Vagina (tissue), 2 donors: ENCODE results near the gene ONECUT3. TPM values are rescaled to one million over a fixed set of nuclear protein-coding genes. Genes with fewer than 3 reads are reported as not detected.
"Not testable (repeated sequence)": the region's sequence is repeated elsewhere in the genome, so short reads cannot be mapped to it uniquely, and the experiment has no call there.

Source experiments
- DNase-seq, 2 donors: peaks; one replicate each; pipeline ENCODE4 v3.0.0-alpha.2; 2017; ENCODE audit errors: extremely low spot score in 2 of 2
- H3K27ac ChIP-seq: fragments of 200-600 bp; sonication (generic); one replicate; pipeline ENCODE4 v1.5.1; 2019
- H3K27me3 ChIP-seq: fragments of 200-600 bp; sonication (generic); one replicate; pipeline ENCODE4 v1.5.1; 2019
- H3K36me3 ChIP-seq, 2 donors: fragments of 200-600 bp; sonication (generic); one replicate each; pipeline ENCODE4 v1.5.1; 2017 to 2019
- H3K4me1 ChIP-seq: fragments of 200-600 bp; sonication (generic); one replicate; pipeline ENCODE4 v1.5.1; 2019
- H3K4me3 ChIP-seq, 2 donors: fragments of 200-600 bp; sonication (generic); 1 replicate in 1 of 2; 2 replicates in 1 of 2; pipeline ENCODE4 v1.5.1; 2016 to 2019
- H3K9me3 ChIP-seq: fragments of 200-600 bp; sonication (generic); one replicate; pipeline ENCODE4 v1.5.1; 2019
- POLR2A ChIP-seq, 2 donors: fragments of 450-650 bp; IDR thresholded peaks; one replicate each; pipeline ENCODE4 v1.6.1; 2017; ENCODE audit warnings: antibody characterized with exemption in 2 of 2, mild to moderate bottlenecking in 2 of 2, moderate library complexity in 2 of 2
- POLR2AphosphoS5 ChIP-seq, 2 donors: sonication (generic); formaldehyde crosslinking; IDR thresholded peaks; one replicate each; pipeline ENCODE4 v1.9.0; 2017; ENCODE audit warnings: antibody characterized with exemption in 2 of 2, mild to moderate bottlenecking in 2 of 2, low read depth in 1 of 2; ENCODE audit not compliant: insufficient read depth in 1 of 2
- intact Hi-C: fragments of 100-400 bp; cut with DNase I; formaldehyde crosslinking; loops from one replicate; pipeline ENCODE4 v1.15.1; 2023
- total RNA-seq: library from RNA; depleted of rRNA; stranded (reverse); fragments of >200 nt; gene quantifications from one replicate; pipeline ENCODE4 v1.2.3, GENCODE V29; 2016
- TF ChIP-seq, protein P1 (sequence below), 3 experiments: fragments of 450-650 bp in 2 of 3; fragments of 200-600 bp in 1 of 3; sonication (generic) in 1 of 3; IDR thresholded peaks; one replicate each; pipeline ENCODE4 v1.5.1; 2017 to 2019; ENCODE audit warnings: antibody characterized with exemption in 3 of 3, mild to moderate bottlenecking in 2 of 3, moderate library complexity in 2 of 3

ONECUT3 gene
- total RNA-seq, 1 donor from 2014 or later, result not detected

- Histone ChIP-seq H3K27me3 (peaks cover 16% of the 10 kb centered on the region), H3K9me3 (no peaks in the 10 kb centered on the region), H3K4me3 (no peak overlapping the region), H3K27ac (no peak overlapping the region), H3K4me1 (peaks cover 17% of the 10 kb centered on the region), H3K36me3 (no peaks in the 10 kb centered on the region)
- TF ChIP-seq, protein P1, sequence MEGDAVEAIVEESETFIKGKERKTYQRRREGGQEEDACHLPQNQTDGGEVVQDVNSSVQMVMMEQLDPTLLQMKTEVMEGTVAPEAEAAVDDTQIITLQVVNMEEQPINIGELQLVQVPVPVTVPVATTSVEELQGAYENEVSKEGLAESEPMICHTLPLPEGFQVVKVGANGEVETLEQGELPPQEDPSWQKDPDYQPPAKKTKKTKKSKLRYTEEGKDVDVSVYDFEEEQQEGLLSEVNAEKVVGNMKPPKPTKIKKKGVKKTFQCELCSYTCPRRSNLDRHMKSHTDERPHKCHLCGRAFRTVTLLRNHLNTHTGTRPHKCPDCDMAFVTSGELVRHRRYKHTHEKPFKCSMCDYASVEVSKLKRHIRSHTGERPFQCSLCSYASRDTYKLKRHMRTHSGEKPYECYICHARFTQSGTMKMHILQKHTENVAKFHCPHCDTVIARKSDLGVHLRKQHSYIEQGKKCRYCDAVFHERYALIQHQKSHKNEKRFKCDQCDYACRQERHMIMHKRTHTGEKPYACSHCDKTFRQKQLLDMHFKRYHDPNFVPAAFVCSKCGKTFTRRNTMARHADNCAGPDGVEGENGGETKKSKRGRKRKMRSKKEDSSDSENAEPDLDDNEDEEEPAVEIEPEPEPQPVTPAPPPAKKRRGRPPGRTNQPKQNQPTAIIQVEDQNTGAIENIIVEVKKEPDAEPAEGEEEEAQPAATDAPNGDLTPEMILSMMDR (IDR thresholded peaks at IDR 0.05), result no peak
- no peak for TF ChIP-seq POLR2AphosphoS5 (IDR thresholded peaks at IDR 0.05; ENCODE audit: insufficient read depth in 1 of 2, low read depth in 1 of 2)
- no peak for TF ChIP-seq POLR2A (IDR thresholded peaks at IDR 0.05)
- DNase-seq, result no peak
- intact Hi-C loops, result no loop called here
Observed at GRCh38 chr19:1760020-1760419, 6.7 kb downstream of the ONECUT3 start.

DNA sequence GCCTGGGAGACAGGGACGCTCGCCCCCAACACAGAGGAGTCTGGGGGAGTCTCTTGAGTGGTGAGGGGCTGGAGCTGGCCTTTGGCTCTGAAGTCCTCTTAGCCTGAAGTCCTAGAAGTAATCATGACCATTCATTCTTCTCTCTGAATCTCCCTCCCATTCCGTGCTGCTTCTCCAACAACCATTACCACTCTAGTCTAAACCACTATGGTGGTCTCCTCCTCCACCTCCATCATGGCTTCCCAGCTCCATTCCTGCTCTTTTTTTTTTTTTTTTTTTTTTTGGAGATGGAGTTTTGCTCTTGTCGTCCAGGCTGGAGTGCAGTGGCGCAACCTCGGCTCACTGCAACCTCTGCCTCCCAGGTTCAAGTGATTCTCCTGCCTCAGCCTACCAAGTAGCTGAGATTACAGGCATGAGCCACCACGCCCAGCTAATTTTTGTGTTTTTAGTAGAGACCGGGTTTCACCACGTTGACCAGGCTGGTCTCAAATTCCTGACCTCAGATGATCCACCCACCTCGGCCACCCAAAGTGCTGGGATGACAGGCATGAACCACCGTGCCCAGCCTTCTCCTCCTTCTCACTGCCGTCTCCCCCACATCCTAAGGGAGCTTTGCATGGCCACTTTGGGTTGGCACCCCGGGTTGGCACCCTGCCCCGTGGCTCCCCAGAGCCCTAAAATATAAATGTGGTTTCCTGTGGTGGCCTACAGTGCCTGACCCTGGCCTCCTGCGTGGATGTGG lies 7.7 kb downstream of the ONECUT3 start:
- DNase-seq, H3K36me3 ChIP-seq, H3K9me3 ChIP-seq, H3K27ac ChIP-seq, H3K4me3 ChIP-seq, intact Hi-C loops: not testable (repeated sequence)
- Histone ChIP-seq H3K27me3 (peaks cover 16% of the 10 kb centered on the region), H3K4me1 (peaks cover 11% of the 10 kb centered on the region)

DNA sequence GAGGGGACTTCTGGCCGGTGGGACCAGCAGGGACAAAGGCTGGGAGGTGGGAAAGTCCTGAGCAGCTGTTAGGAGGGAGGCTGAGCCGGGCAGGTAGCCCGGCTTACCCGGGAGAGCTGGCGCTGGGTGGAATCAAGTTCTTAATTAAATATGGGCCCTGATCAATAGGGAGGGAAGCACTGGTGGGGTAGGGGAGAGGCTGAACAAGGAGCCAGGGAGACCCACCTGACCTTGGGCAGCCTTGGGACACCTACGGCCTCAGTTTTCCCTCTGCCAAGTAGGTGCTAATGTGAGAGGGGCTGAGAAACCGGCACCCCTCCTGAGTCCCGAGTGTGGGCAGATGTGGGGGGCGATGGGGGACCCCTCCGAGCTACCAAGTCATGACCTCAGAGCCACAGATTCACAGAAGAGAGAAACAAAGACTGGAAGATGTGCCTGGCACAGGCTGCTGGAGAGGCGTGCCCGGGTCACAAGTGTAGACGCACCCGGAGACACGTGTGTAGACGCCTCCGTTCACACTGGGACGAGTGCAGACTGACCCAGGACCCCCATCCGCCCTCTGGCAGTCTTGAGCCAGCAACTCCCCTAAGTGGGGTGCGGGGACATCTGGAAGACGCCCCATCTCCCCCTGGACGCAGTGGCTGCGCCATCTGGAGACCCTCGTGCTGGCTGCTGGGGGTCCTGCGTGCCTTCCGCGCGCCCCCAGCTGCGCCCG lies 8.4 kb downstream of the ONECUT3 start:
- Histone ChIP-seq H3K27ac (no peak overlapping the region), H3K27me3 (peaks cover 16% of the 10 kb centered on the region), H3K36me3 (no peaks in the 10 kb centered on the region), H3K4me3 (no peak overlapping the region), H3K9me3 (no peaks in the 10 kb centered on the region), H3K4me1 (peaks cover 11% of the 10 kb centered on the region)
- no peak for DNase-seq
- intact Hi-C loops, result no loop called here
- TF ChIP-seq, protein P1 (IDR thresholded peaks at IDR 0.05), result no peak
- TF ChIP-seq POLR2A (IDR thresholded peaks at IDR 0.05), result no peak

- peaks cover 8% of the 10 kb centered on the region for H3K27me3 ChIP-seq
- intact Hi-C loops, result no loop called here
- TF ChIP-seq POLR2A (IDR thresholded peaks at IDR 0.05), result no peak
- TF ChIP-seq POLR2AphosphoS5 (IDR thresholded peaks at IDR 0.05; ENCODE audit: insufficient read depth in 1 of 2, low read depth in 1 of 2), result no peak
- TF ChIP-seq, protein P1 (IDR thresholded peaks at IDR 0.05), result no peak
- no peak for DNase-seq
- H3K27ac ChIP-seq, result no peak overlapping the region
- no peaks in the 10 kb centered on the region for H3K36me3 ChIP-seq
- no peak overlapping the region for H3K4me3 ChIP-seq
- H3K4me1 ChIP-seq, result peaks cover 5% of the 10 kb centered on the region
- H3K9me3 ChIP-seq, result no peaks in the 10 kb centered on the region
Observed at GRCh38 chr19:1762243-1763117, 9.2 kb downstream of the ONECUT3 start.
